ENCODE measurements around the gene UBE4A.

GRCh38 chr11:118434553-118435289, 75.3 kb downstream of the UBE4A start:
- TF ChIP-seq CTCF (IDR thresholded peaks at IDR 0.05; ENCODE audit: borderline replicate concordance, extremely low read depth, low read length, poor library complexity, severe bottlenecking) (peak; percentile 40), EZH2 (IDR thresholded peaks at IDR 0.05; ENCODE audit: borderline replicate concordance, low read depth, low read length, severe bottlenecking) (no peak)

Data from DND-41 (cell line).